ENCODE data around the gene LRP2.
A peak's percentile ranks its signal among the peaks of the same experiment; 100 is the strongest.

LRP2 gene

DNA sequence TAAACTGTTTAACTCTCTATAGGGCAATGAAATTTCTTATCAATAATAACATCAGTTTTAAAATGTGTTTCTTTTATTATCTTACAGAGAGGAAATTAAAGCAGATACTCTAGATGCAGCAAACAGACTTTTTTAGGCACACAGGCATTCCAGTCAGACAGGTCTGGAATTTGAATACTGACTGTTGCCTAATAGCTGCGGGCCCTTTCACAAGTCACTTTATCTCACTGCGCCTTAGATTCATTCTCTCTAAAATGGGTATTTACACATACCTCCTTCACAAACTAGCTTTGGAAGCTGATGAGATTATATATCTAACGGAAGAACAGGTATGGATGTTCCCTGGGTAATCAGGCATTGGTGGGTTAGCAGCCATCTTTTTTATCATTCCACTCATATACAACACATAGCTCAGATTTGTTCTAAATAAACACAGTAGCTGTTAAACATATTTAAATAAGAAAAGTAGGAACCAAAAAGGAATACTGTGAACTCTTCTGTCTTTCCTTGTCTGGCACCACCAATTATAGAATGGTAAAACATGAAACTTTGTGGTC, 104.2 kb downstream of the LRP2 start:
- Mint-ChIP-seq H3K27ac (no peak overlapping the region), H3K4me1 (no peaks in the 10 kb centered on the region), H3K36me3 (no peaks in the 10 kb centered on the region), H3K9me3 (no peaks in the 10 kb centered on the region), H3K4me3 (no peak overlapping the region)
- no peak for ATAC-seq
- DNase-seq (ENCODE audit: low spot score in 2 of 2) = no peak

DNA sequence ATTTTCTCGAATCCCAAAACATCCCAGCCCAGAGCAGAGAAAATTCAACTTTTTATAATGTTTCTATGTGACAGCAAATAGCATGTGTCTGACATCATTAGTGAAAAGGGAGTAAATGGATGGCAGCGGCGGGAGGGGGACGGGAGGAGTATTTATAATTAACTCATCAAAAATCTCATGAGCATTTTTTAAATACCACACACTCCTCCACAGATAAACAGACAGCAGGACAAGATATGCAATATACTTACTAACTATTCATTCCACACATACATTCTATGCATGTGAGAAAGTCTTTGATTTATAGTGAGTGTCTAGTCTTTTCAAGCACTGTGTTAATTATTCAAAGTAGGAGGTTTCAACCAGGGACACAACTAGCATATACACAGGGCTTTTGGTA, 107.6 kb downstream of the LRP2 start:
- H3K9me3 Mint-ChIP-seq = no peaks in the 10 kb centered on the region
- DNase-seq (ENCODE audit: low spot score in 2 of 2) = no peak
- no peak overlapping the region for H3K4me3 Mint-ChIP-seq
- no peak for ATAC-seq
- H3K36me3 Mint-ChIP-seq = no peaks in the 10 kb centered on the region
- no peaks in the 10 kb centered on the region for H3K4me1 Mint-ChIP-seq
- no peak overlapping the region for H3K27ac Mint-ChIP-seq

DNA sequence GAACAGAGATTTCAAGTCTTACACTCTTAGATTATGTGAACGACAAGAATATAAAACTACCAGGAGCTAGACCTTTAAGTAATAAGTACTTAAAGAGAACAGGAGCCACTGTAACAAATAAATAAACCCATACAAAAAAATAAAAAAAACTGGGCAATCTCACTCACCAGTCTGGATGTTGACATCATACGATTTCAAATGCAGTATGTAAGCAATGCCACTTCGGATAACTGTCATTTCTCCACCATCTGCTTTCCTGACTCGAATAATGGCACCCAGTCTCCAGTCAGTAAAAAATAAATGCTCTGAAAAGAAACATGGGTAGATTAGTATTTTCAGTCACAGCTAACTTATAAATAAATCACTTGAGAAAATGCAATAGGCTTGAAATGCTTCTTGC, 115.1 kb downstream of the LRP2 start:
- Mint-ChIP-seq H3K27ac (no peak overlapping the region), H3K4me3 (no peak overlapping the region), H3K36me3 (no peaks in the 10 kb centered on the region), H3K9me3 (no peaks in the 10 kb centered on the region), H3K4me1 (no peaks in the 10 kb centered on the region)
- no peak for DNase-seq (ENCODE audit: low spot score in 2 of 2)
- ATAC-seq = no peak

DNA sequence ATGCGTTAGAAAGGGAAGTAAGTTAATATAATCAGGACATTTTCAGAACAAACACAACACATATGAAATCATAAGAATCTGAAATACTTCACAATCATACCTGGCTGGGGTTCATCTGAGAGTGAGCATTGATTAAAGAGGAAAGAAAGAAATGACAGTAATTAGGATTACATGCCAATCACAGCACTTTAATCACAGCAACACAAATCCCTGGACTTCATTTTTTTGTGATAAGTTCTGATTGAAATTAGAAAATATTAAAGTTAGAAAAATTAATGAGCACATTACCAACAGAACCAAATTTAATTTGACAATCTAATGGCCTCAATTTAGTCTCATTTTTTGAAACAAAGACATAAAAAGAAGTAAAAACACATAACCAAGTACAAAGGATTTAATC, 121.9 kb downstream of the LRP2 start:
- H3K36me3 Mint-ChIP-seq = no peaks in the 10 kb centered on the region
- DNase-seq (ENCODE audit: low spot score in 2 of 2) (no peak), ATAC-seq (no peak)
- H3K4me1 Mint-ChIP-seq = no peaks in the 10 kb centered on the region
- no peak overlapping the region for H3K27ac Mint-ChIP-seq
- no peak overlapping the region for H3K4me3 Mint-ChIP-seq
- no peaks in the 10 kb centered on the region for H3K9me3 Mint-ChIP-seq

DNA sequence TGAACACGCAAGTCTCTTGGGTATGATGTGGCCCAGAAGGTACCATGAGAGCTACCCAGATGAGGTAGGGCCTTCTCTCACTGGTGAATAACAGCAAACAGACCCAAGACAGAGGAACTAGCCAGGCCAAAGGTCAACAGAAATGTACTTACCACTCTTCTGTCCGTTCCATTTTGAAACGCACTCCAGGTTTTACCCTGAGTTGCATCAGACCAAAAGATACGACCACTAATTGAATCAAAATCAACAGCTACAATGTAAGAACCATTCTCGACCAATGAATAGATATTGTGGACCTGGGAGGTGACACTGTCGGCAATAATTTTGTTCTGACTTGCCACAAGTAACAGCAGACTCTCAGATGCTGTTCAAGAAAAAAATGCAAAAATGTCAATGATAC, 124.4 kb downstream of the LRP2 start:
- H3K9me3 Mint-ChIP-seq = no peaks in the 10 kb centered on the region
- no peak overlapping the region for H3K4me3 Mint-ChIP-seq
- no peak for ATAC-seq
- DNase-seq (ENCODE audit: low spot score in 2 of 2) = no peak
- no peaks in the 10 kb centered on the region for H3K36me3 Mint-ChIP-seq
- H3K27ac Mint-ChIP-seq = no peak overlapping the region
- H3K4me1 Mint-ChIP-seq = no peaks in the 10 kb centered on the region

DNA sequence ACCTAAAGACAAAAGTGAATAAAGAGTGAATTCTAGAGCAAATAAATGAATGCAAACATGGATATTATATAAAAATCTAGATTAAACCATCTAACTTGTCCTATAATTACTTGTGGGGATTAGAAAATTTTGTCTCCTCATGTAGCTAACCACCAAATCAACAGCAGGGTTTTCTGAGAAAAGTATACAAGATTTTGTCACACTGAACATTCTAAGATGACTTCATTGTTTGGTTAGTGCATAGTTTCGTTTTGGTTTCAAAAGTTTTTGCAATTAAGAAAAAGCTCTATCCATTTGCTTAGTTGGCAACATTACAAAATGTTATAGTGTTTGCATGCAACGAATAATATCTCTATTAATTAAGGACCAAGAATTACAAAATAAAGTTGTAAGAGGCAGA, 125.0 kb downstream of the LRP2 start:
- Mint-ChIP-seq H3K27ac (no peak overlapping the region), H3K4me3 (no peak overlapping the region), H3K4me1 (no peaks in the 10 kb centered on the region), H3K9me3 (no peaks in the 10 kb centered on the region), H3K36me3 (no peaks in the 10 kb centered on the region)
- DNase-seq (ENCODE audit: low spot score in 2 of 2) = no peak
- no peak for ATAC-seq

DNA sequence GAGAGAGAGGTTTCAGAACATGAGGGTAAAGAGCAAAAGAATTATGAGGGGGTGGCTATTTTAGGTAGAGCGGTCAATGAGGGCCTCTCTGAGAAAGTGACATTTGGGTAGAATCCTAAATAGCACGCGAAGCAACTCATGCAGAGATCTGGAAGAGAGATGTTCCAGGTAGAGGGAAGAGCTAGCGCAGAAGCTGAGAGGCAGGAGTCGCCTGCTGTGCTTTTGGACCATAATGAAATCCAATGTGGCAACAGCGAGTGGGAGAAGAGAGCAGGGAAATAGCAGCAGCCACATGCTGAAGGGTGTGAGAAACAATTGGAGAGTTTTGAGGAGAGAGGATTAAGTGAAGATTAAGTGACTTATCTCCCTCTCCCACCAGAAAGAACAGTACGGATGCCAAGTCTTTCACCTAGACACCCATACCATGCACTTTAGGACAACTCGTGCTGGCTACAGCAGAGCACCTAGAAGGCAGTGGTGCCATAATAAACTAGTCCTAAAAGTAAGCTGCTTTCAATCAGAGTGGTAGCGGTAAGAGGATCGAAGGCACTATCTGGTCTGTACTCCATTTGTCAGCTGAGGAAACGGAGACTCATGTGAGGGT, 129.7 kb downstream of the LRP2 start:
- no peaks in the 10 kb centered on the region for H3K4me1 Mint-ChIP-seq
- H3K36me3 Mint-ChIP-seq = no peaks in the 10 kb centered on the region
- no peaks in the 10 kb centered on the region for H3K9me3 Mint-ChIP-seq
- H3K27ac Mint-ChIP-seq = no peak overlapping the region
- ATAC-seq (no peak), DNase-seq (ENCODE audit: low spot score in 2 of 2) (no peak)
- H3K4me3 Mint-ChIP-seq = no peak overlapping the region

DNA sequence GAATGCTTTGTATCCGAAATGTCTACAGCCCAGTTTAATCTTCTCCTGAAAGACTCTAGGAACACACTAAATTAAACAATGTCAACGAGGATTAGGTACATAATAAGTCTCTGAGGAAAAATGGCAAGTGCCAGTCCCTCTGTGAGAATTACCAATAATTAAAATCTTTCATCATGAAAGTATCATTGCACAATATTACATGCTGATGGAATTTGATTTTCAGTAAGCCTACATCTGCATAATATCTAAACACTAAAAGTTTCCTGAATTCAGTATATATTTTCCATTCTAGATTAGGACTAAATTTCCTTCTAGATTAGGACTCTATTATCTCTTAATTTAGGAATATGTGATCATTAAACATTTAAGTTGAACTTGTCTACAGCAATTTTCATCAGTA, 132.1 kb downstream of the LRP2 start:
- H3K27ac Mint-ChIP-seq = no peak overlapping the region
- H3K36me3 Mint-ChIP-seq = no peaks in the 10 kb centered on the region
- no peak for ATAC-seq
- no peak overlapping the region for H3K4me3 Mint-ChIP-seq
- H3K4me1 Mint-ChIP-seq = no peaks in the 10 kb centered on the region
- no peaks in the 10 kb centered on the region for H3K9me3 Mint-ChIP-seq
- no peak for DNase-seq (ENCODE audit: low spot score in 2 of 2)

DNA sequence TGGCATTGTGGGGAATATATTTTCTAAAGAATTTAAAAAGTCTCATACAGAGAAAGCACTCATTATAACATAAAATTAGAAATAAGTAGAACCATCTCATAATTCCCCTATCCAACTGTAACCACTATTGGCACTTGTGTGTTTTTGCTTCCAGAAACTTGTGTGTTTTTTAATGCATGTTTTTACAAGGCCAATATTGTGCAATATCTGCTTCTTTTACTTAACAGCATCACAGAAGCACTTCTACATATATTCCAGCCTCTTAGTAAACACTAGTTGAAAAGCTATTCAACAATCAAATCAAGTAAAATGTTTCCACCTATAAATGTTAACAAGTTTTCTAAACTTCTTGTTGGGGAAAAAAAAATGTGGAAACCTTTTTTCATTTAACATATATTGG, 132.7 kb downstream of the LRP2 start:
- ATAC-seq (no peak), DNase-seq (ENCODE audit: low spot score in 2 of 2) (no peak)
- Mint-ChIP-seq H3K36me3 (no peaks in the 10 kb centered on the region), H3K9me3 (no peaks in the 10 kb centered on the region), H3K4me1 (no peaks in the 10 kb centered on the region), H3K4me3 (no peak overlapping the region), H3K27ac (no peak overlapping the region)

DNA sequence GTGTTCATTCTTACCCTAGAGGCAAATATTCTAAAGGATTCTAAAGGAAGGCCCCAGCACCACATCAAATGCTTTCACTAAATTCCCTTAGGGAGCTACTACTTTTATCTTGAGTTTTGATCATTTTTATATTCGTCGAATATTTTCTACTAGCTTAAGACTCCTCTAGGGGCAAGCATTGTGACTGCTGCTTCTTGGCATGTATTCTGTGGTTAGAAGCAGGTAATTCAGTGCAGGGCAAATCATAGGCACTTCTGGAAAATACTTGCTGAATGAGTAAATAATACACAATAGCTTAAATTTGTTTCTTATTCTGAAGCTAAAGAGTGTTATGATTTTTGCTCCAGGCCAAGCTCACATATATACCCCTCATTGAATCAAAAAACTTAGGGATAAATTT, 136.4 kb downstream of the LRP2 start:
- Mint-ChIP-seq H3K9me3 (no peaks in the 10 kb centered on the region), H3K4me3 (no peak overlapping the region), H3K27ac (no peak overlapping the region), H3K4me1 (no peaks in the 10 kb centered on the region), H3K36me3 (no peaks in the 10 kb centered on the region)
- ATAC-seq = no peak
- no peak for DNase-seq (ENCODE audit: low spot score in 2 of 2)

DNA sequence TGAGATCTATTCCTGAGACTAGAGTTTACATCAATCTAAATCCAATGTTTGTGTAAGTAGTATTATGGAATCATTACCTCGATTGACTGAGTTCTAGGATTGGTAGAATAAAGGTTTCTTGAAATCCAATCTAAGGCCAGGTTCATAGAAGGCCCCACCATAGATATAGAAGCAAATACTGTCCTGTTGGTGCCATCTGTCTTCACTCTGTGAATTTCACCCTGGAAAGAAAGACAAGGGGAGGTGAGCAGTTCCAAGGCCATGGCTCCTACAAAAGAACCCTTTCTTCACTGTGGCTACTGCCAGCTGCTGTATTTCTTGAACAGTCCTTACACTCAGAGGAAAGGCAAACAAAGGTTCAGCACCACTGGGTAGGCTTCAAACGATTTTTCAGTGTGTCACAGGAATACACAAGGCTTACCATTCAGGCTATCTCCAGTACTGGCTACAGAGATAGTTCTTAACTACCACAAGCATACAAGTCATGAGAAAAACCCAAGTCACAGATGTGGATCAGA, 137.0 kb downstream of the LRP2 start:
- ATAC-seq (no peak), DNase-seq (ENCODE audit: low spot score in 2 of 2) (no peak)
- H3K4me1 Mint-ChIP-seq = no peaks in the 10 kb centered on the region
- no peaks in the 10 kb centered on the region for H3K36me3 Mint-ChIP-seq
- no peaks in the 10 kb centered on the region for H3K9me3 Mint-ChIP-seq
- no peak overlapping the region for H3K27ac Mint-ChIP-seq
- no peak overlapping the region for H3K4me3 Mint-ChIP-seq

DNA sequence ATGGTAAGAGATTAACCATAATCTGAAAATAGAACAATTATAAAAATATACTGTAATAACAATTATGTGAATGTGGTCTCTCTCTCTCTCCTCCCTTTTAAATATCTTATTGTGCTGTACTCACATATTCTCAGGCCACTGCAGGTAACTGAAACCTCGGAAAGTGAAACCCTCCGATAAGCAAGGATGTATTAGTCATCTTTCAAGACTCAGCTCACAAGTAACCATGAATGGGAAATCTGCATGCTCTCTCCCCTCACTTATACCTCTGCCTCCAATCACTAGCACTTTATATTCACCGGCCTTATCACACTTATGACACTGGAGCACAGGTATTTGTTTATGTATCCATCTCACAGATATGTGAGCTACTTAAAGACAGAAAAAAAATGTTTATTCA, 139.7 kb downstream of the LRP2 start:
- no peaks in the 10 kb centered on the region for H3K9me3 Mint-ChIP-seq
- no peak overlapping the region for H3K4me3 Mint-ChIP-seq
- H3K27ac Mint-ChIP-seq = no peak overlapping the region
- no peak for DNase-seq (ENCODE audit: low spot score in 2 of 2)
- ATAC-seq = peak; percentile 60
- no peaks in the 10 kb centered on the region for H3K36me3 Mint-ChIP-seq
- no peaks in the 10 kb centered on the region for H3K4me1 Mint-ChIP-seq

DNA sequence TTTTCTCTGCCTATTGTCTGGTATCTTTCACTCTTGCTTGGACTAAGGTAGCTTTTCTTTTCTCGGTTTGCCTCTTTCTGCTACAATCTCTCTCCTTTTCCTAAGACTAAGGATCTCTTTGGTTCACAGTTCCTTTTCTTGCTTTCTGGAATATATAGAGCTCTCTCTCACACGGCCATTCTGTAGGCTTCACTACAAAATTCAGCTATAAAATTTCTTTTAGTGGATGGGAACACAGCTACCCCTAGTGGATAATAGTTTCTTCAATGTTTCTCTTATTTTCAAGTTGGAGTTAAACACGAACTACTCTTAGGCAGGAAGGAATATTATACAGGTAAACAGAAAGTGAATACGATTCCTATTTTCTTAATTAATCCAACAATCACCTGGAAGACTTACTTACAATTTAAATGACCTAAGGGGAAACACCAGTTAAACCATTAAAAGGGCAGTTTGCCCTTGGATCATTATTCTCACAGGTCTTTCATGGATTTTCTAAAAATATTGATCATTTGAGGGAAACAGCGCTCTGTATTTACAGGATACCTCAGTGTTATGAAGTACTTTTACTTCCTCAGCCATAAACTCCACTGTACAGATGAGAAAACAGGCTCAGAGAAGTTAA, 140.5 kb downstream of the LRP2 start:
- ATAC-seq = no peak
- H3K27ac Mint-ChIP-seq = no peak overlapping the region
- no peak for DNase-seq (ENCODE audit: low spot score in 2 of 2)
- no peaks in the 10 kb centered on the region for H3K9me3 Mint-ChIP-seq
- no peak overlapping the region for H3K4me3 Mint-ChIP-seq
- no peaks in the 10 kb centered on the region for H3K4me1 Mint-ChIP-seq
- no peaks in the 10 kb centered on the region for H3K36me3 Mint-ChIP-seq

DNA sequence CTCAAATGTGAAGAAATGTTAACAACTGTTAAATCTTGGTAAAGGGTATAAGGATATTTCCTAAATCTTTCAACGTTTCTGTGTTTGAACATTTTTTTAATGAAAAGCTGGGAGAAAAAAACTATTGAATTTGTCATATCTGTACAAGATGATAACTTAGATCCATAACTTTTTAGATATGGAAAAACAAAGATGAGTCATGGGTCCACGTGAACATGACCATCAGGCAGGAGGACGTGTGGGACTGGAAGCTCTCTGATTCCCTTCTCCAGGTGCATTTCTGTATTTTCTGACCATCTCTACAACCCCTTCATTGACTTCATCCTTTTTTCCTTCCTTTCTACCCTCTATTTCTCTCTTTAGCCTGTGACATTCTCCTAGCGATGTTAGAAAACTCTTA, 151.4 kb downstream of the LRP2 start:
- Mint-ChIP-seq H3K27ac (no peak overlapping the region), H3K4me1 (no peaks in the 10 kb centered on the region), H3K9me3 (no peaks in the 10 kb centered on the region), H3K36me3 (no peaks in the 10 kb centered on the region), H3K4me3 (no peak overlapping the region)
- DNase-seq (ENCODE audit: low spot score in 2 of 2) (no peak), ATAC-seq (no peak)

DNA sequence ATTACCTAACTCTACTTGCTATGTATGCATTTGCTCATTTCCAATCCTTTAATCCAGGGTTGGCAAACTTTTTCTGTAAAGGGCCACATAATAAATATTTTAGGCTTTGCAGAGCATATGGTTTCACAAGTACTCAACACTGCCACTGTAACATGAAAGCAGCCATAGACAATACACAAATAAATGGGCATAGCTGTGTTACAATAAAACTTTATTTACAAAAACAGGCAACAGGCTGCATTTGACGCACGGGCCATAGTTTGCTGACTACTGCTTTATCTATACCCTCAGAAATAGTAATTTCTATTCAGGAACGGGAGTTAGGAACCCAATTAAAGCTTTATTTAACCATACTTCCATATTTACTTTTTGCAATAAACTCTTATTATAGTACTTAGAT, 154.3 kb downstream of the LRP2 start:
- no peaks in the 10 kb centered on the region for H3K9me3 Mint-ChIP-seq
- H3K27ac Mint-ChIP-seq = no peak overlapping the region
- no peak for ATAC-seq
- H3K4me1 Mint-ChIP-seq = no peaks in the 10 kb centered on the region
- H3K4me3 Mint-ChIP-seq = no peak overlapping the region
- no peak for DNase-seq (ENCODE audit: low spot score in 2 of 2)
- no peaks in the 10 kb centered on the region for H3K36me3 Mint-ChIP-seq

DNA sequence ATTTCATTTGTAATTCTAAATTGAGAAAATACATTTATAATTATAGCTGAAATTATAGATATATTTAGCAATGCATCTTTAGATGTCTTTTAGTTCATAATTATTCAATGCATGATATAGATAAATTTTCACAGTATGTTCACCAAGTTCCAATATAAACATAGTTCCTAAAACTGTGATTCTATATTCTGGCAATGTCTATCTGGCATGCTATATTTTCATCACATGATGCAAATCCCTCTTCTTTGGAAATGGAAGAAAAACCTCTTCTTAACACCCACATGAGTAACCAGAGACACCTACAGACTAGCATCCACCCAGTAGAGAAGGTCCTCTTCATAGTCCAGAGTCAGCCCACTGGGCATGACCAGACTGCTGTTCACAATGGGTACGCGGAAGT, 157.2 kb downstream of the LRP2 start:
- Mint-ChIP-seq H3K4me1 (no peaks in the 10 kb centered on the region), H3K4me3 (no peak overlapping the region), H3K36me3 (no peaks in the 10 kb centered on the region), H3K9me3 (no peaks in the 10 kb centered on the region), H3K27ac (no peak overlapping the region)
- DNase-seq (ENCODE audit: low spot score in 2 of 2) (no peak), ATAC-seq (no peak)

All from stimulated activated effector memory CD8-positive, alpha-beta T cell treated with anti-CD3 and anti-CD28 coated beads, Interleukin-12 subunit alpha, Interleukin-12 subunit beta, amount 100 ng/mL, for 72 hours (primary cell).